NOMO-1 treated with dmso at 0.1 percent for 144 hours (cell line): Measurements from ENCODE around the gene ADAMTS2.
"Not testable (repeated sequence)": the region's sequence is repeated elsewhere in the genome, so short reads cannot be mapped to it uniquely, and the experiment has no call there.

ENCODE experiments used
- DNase-seq: peaks from one replicate; lab custom pipeline; 2025; ENCODE audit not compliant: unreplicated experiment; lab: John Stamatoyannopoulos, UW

The ADAMTS2 gene

GRCh38 chr5:179221196-179221876, 123.9 kb downstream of the ADAMTS2 start:
- no peak for DNase-seq

- no peak for DNase-seq
These were observed 124.5 kb downstream of the ADAMTS2 start for GRCh38 chr5:179220716-179221115.

GRCh38 chr5:179219661-179220620, 125.3 kb downstream of the ADAMTS2 start:
- no peak for DNase-seq

DNA sequence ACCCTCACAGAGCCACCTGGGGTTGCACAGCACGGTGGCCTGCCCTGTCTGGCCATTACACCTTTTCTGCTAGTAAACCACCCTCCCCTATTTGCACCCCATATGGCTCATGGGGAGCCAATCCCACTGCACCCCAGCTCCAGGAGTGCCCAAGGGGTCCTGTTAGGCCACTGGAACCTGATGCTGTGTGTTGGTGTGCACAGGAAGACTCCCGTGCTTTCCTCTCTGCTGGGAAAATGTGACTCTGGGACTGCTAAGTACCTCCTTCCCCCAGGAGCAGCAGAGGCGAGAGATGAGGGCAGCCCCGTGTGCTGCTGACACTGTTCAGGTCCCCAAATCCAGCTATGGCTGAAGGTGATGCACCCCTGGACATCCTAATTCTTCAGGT, 126.3 kb downstream of the ADAMTS2 start:
- DNase-seq: no peak

GRCh38 chr5:179217956-179218942, 127.0 kb downstream of the ADAMTS2 start:
- DNase-seq: no peak

GRCh38 chr5:179217356-179217755, 127.9 kb downstream of the ADAMTS2 start:
- no peak for DNase-seq

GRCh38 chr5:179216381-179216780, 128.9 kb downstream of the ADAMTS2 start:
- DNase-seq: not testable (repeated sequence)

- DNase-seq: no peak
These were observed 129.7 kb downstream of the ADAMTS2 start for GRCh38 chr5:179215576-179215975.

DNA sequence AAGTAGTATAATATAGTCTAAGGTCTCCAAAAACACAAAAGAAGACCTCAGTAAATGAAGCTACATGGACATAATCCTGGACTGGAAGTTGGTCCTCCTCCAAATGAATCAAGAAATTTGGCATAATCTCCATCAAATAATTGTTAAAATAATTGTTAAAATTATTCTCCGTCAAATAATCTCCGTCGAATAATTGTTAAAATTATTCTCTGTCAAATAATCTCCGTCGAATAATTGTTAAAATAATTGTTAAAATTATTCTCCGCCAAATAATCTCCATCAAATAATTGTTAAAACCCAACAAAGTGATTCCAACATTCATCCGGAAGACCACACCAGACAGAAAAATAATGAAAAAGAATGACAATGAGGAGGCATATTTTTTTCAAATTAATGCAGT, 130.6 kb downstream of the ADAMTS2 start:
- DNase-seq: no peak

DNA sequence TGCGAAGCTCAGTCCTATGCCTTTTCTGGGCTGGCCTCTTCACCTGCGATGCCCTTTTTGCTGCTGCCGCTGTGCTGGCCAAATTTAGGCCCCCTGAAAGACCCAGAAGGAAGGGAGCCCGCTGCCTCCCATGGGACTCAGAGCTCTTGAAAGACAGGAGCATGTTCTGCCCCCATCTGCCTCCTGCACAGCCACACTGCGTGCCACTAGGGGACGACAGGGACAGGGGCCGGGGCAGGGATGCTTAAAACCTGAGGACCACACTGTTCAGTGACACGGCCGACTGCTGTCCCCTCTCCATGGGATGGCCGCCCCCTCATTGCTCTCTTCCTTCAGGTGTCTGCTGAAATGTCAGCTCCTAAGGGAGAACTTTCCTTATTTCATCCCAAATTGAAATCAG, 132.4 kb downstream of the ADAMTS2 start:
- no peak for DNase-seq

GRCh38 chr5:179211631-179212030, 133.6 kb downstream of the ADAMTS2 start:
- no peak for DNase-seq

GRCh38 chr5:179211068-179211467, 134.2 kb downstream of the ADAMTS2 start:
- DNase-seq: no peak

DNA sequence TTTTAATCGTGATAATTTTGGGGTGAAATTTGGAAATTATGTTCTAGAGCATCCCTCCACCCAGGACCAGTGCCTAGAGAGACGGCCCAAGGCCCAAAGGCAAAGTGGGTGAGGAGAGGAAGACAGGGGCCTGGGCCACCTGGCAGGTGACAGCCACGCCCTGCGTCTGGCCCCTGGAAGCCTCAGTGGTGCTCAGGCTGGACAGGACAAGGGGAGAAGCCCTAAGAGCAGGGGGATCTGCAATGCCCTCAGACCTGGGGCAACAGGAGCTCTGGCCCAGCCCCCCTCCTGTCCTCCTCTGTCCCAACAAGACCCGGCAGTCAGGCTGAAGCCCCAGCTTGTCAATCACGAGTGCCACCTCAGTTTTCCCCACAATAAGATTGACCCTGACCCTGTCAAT, 134.8 kb downstream of the ADAMTS2 start:
- no peak for DNase-seq

GRCh38 chr5:179209359-179210150, 135.7 kb downstream of the ADAMTS2 start:
- DNase-seq: no peak

- DNase-seq: no peak
These were observed 136.4 kb downstream of the ADAMTS2 start for GRCh38 chr5:179208706-179209358.

GRCh38 chr5:179207920-179208705, 137.1 kb downstream of the ADAMTS2 start:
- no peak for DNase-seq

GRCh38 chr5:179207470-179207869, 137.8 kb downstream of the ADAMTS2 start:
- DNase-seq: no peak

DNA sequence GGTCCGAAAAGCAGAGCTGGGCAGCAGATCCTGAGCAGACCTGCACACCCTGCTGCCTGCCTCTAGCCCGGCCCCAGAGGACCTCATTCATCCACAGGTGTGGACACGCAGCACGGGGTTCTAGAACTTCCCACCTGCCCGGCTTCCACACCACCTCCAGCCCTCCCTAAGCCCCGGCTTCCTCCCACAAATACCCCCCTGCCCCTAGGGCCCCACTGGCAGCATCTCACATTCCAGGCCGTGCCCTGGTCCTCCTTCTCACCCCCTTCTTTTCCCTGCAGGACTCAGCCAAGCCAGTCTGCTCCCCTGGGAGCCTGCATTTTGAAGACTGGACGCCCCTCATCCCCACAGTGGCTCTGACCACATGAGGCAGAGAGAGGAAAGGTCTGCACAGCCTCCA, 138.9 kb downstream of the ADAMTS2 start:
- DNase-seq: no peak

DNA sequence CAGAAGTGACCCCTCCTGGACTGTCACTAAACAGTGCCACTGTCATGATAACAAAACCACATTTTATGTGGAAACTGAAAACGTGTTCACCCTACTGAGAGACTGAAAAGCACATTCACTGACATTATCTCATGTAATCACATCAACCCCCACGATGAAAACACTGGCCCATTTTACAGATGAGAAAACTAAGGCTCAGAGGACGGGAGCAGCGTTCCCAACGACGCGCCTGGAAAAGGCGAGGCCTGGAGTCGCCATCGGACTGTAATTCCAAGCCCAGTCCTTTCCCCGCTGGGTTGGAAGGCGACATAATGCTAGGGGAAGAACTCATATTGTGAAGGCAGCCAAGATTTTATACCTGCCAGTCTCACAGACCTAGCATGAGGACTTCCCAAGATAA, 140.0 kb downstream of the ADAMTS2 start:
- no peak for DNase-seq
